Measurements from ENCODE around the gene GNAQ. TPM values are rescaled to one million over a fixed set of nuclear protein-coding genes. Genes with fewer than 3 reads are reported as not detected.
A peak's percentile ranks its signal among the peaks of the same experiment; 100 is the strongest.

GNAQ gene
- total and polyA plus RNA-seq, 2 experiments from 2014 or later = 21.1 to 32.8 TPM

- no peak for DNase-seq (ENCODE audit: low read depth in 1 of 2, low spot score in 1 of 2)
- Histone ChIP-seq H3K27me3 (no peaks in the 10 kb centered on the region), H3K27ac (no peak overlapping the region), H3K4me3 (no peak overlapping the region), H3K36me3 (no peaks in the 10 kb centered on the region), H3K9me3 (ENCODE audit: low read depth) (no peaks in the 10 kb centered on the region), H3K4me1 (ENCODE audit: low read depth) (peaks cover 9% of the 10 kb centered on the region)
- no peak for TF ChIP-seq CTCF (IDR thresholded peaks at IDR 0.05; ENCODE audit: low read depth, low read length)
Measured at GRCh38 chr9:77893706-77894105, 137.9 kb downstream of the GNAQ start.

DNA sequence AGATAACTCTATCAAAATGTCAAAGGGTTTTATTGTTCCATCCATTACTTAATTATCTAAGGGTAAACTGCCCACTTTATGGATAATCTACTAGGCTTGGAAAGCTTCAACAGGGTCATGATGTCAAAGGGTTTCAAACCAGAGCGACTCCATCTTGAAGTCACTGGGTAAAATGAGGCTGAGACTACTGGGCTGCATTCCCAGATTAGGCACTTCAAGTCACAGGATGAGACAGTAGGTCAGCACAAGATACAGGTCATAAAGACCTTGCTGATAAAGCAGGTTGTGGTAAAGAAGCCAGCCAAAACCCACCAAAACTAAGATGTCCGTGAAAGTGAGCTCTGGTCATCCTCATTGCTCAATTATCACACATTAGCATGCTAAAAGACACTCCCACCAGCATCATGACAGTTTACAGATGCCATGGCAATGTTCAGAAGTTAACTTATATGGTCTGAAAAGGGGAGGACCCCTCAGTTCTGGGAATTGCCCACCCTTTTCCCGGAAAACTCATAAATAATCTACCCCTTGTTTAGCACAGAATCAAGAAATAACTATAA lies 138.6 kb downstream of the GNAQ start:
- Histone ChIP-seq H3K9me3 (ENCODE audit: low read depth) (no peaks in the 10 kb centered on the region), H3K4me1 (ENCODE audit: low read depth) (peaks cover 9% of the 10 kb centered on the region), H3K36me3 (no peaks in the 10 kb centered on the region), H3K4me3 (no peak overlapping the region), H3K27me3 (no peaks in the 10 kb centered on the region), H3K27ac (no peak overlapping the region)
- TF ChIP-seq CTCF (IDR thresholded peaks at IDR 0.05; ENCODE audit: low read depth, low read length) = no peak
- no peak for DNase-seq (ENCODE audit: low read depth in 1 of 2, low spot score in 1 of 2)

- no peak overlapping the region for H3K4me3 ChIP-seq
- H3K4me1 ChIP-seq (ENCODE audit: low read depth) = peaks cover 9% of the 10 kb centered on the region
- no peaks in the 10 kb centered on the region for H3K9me3 ChIP-seq (ENCODE audit: low read depth)
- no peaks in the 10 kb centered on the region for H3K36me3 ChIP-seq
- no peak for DNase-seq (ENCODE audit: low read depth in 1 of 2, low spot score in 1 of 2)
- H3K27me3 ChIP-seq = no peaks in the 10 kb centered on the region
- H3K27ac ChIP-seq = peak overlapping the region; percentile 32
- TF ChIP-seq CTCF (IDR thresholded peaks at IDR 0.05; ENCODE audit: low read depth, low read length) = no peak
Measured at GRCh38 chr9:77892171-77892570, 139.4 kb downstream of the GNAQ start.

DNA sequence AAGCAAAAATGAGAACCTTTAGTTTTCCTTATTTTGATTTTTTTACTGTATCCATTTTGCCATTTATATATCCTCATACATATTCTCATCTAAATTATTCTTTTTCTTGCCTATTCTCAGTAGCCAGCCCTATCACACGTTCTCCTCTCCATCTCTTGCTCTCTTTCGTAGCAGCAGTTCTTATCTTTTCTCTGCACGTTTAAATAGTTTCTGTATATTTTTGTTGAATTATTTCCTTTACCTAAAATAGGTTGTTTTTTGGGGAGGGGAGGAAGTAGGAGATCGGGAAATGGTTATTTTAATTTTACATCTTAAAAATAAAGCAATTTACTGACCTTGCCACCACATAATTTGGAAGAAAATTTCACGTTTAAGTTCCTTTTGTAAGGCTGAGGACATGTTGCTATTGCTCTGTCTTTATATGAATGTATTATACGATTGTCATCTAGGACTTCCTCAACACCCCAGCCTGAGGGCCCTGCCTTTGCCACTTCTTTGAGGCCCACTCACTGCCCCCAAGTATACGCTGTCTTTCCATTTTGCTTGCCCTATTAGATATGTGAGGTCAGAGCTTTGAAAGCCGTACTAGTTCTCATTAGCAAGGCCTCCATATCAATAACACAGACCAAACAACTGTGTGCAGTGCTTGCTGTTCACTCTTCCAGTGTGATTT lies 140.3 kb downstream of the GNAQ start:
- Histone ChIP-seq H3K27ac (no peak overlapping the region), H3K27me3 (no peaks in the 10 kb centered on the region), H3K4me3 (no peak overlapping the region), H3K4me1 (ENCODE audit: low read depth) (peaks cover 9% of the 10 kb centered on the region), H3K36me3 (no peaks in the 10 kb centered on the region), H3K9me3 (ENCODE audit: low read depth) (no peaks in the 10 kb centered on the region)
- TF ChIP-seq CTCF (IDR thresholded peaks at IDR 0.05; ENCODE audit: low read depth, low read length) = no peak
- DNase-seq (ENCODE audit: low read depth in 1 of 2, low spot score in 1 of 2) = no peak

- Histone ChIP-seq H3K4me1 (ENCODE audit: low read depth) (peaks cover 7% of the 10 kb centered on the region), H3K27me3 (no peaks in the 10 kb centered on the region), H3K27ac (no peak overlapping the region), H3K36me3 (no peaks in the 10 kb centered on the region), H3K9me3 (ENCODE audit: low read depth) (no peaks in the 10 kb centered on the region), H3K4me3 (no peak overlapping the region)
- no peak for TF ChIP-seq CTCF (IDR thresholded peaks at IDR 0.05; ENCODE audit: low read depth, low read length)
- no peak for DNase-seq (ENCODE audit: low read depth in 1 of 2, low spot score in 1 of 2)
Measured at GRCh38 chr9:77887662-77888061, 143.9 kb downstream of the GNAQ start.

All from cardiac muscle cell (in vitro differentiated cells and primary cell).